Loucy (cell line): Measurements from ENCODE around the gene PFKL.

ENCODE experiments used
- H2AFZ ChIP-seq: fragments of 200-600 bp; sonication (generic); 2 replicates; pipeline ENCODE4 v1.6.0; 2016; ENCODE audit warnings: antibody characterized with exemption, mild to moderate bottlenecking, low read length, moderate library complexity
- H3F3A ChIP-seq: fragments of 200-600 bp; 2 replicates; pipeline ENCODE4 v1.6.0; 2016; ENCODE audit warnings: antibody characterized with exemption, low read depth, mild to moderate bottlenecking
- H3K27me3 ChIP-seq: fragments of 200-600 bp; sonication (generic); 2 replicates; pipeline ENCODE4 v1.6.1; 2014; ENCODE audit warnings: low read length, mild to moderate bottlenecking; ENCODE audit not compliant: insufficient read depth, poor library complexity, severe bottlenecking
- H3K36me3 ChIP-seq: fragments of 200-600 bp; sonication (generic); 2 replicates; pipeline ENCODE4 v1.6.1; 2016; ENCODE audit warnings: low read length; ENCODE audit not compliant: insufficient read depth
- H3K4me1 ChIP-seq: fragments of 200-600 bp; sonication (generic); 2 replicates; pipeline ENCODE4 v1.5.1; 2014; ENCODE audit warnings: low read length, mild to moderate bottlenecking; ENCODE audit not compliant: insufficient read depth, poor library complexity, severe bottlenecking
- H3K4me2 ChIP-seq: fragments of 200-600 bp; sonication (generic); 2 replicates; pipeline ENCODE4 v1.6.0; 2014; ENCODE audit warnings: antibody characterized with exemption, low read length, low read depth, mild to moderate bottlenecking; ENCODE audit not compliant: poor library complexity, severe bottlenecking
- H3K4me3 ChIP-seq: fragments of 200-600 bp; sonication (generic); 2 replicates; pipeline ENCODE4 v1.5.1; 2014; ENCODE audit warnings: low read length, mild to moderate bottlenecking, mixed read lengths; ENCODE audit not compliant: poor library complexity, severe bottlenecking
- H3K79me2 ChIP-seq: fragments of 200-600 bp; sonication (generic); 2 replicates; pipeline ENCODE4 v1.6.1; 2014; ENCODE audit warnings: low read length; ENCODE audit not compliant: insufficient read depth
- H3K9ac ChIP-seq: fragments of 200-600 bp; sonication (generic); 2 replicates; pipeline ENCODE4 v1.6.0; 2014; ENCODE audit warnings: mild to moderate bottlenecking, low read depth, low read length, moderate library complexity; ENCODE audit not compliant: poor library complexity, severe bottlenecking
- H3K9me2 ChIP-seq: fragments of 200-600 bp; sonication (generic); replicated peaks from 2 replicates; pipeline ENCODE4 v1.6.1; 2016; ENCODE audit warnings: low read depth, low read length, mixed read lengths
- H3K9me3 ChIP-seq: fragments of 200-600 bp; sonication (generic); 2 replicates; pipeline ENCODE4 v1.6.1; 2014; ENCODE audit warnings: mild to moderate bottlenecking, antibody characterized with exemption, low read length, low read depth; ENCODE audit not compliant: insufficient read depth
- H4K20me1 ChIP-seq: fragments of 200-600 bp; sonication (generic); 2 replicates; pipeline ENCODE4 v1.6.0; 2014; ENCODE audit warnings: antibody characterized with exemption, low read length, mild to moderate bottlenecking; ENCODE audit not compliant: insufficient read depth, poor library complexity, severe bottlenecking
- EZH2phosphoT487 ChIP-seq: fragments of 200-600 bp; IDR thresholded peaks from 2 replicates; pipeline ENCODE4 v1.6.1; 2018; ENCODE audit warnings: antibody characterized with exemption, mild to moderate bottlenecking, moderate library complexity, borderline replicate concordance
- TF ChIP-seq, protein P1 (sequence below): fragments of 200-600 bp; sonication (generic); conservative IDR thresholded peaks from 2 replicates; pipeline ENCODE4 v1.5.1; 2014; ENCODE audit warnings: mild to moderate bottlenecking, antibody characterized with exemption, low read length

Gene PFKL

GRCh38 chr21:44272284-44272858 is 27.5 kb upstream of the PFKL start:
- Histone ChIP-seq H3K4me2 (no peak overlapping the region), H3K9me3 (no peaks in the 10 kb centered on the region), H3K27me3 (no peaks in the 10 kb centered on the region), H3F3A (no peaks in the 10 kb centered on the region), H3K4me1 (no peaks in the 10 kb centered on the region), H3K9ac (no peak overlapping the region), H3K4me3 (no peak overlapping the region), H4K20me1 (no peaks in the 10 kb centered on the region), H3K79me2 (no peaks in the 10 kb centered on the region), H2AFZ (no peak overlapping the region), H3K9me2 (no peaks in the 10 kb centered on the region), H3K36me3 (no peaks in the 10 kb centered on the region)
- TF ChIP-seq, protein P1, sequence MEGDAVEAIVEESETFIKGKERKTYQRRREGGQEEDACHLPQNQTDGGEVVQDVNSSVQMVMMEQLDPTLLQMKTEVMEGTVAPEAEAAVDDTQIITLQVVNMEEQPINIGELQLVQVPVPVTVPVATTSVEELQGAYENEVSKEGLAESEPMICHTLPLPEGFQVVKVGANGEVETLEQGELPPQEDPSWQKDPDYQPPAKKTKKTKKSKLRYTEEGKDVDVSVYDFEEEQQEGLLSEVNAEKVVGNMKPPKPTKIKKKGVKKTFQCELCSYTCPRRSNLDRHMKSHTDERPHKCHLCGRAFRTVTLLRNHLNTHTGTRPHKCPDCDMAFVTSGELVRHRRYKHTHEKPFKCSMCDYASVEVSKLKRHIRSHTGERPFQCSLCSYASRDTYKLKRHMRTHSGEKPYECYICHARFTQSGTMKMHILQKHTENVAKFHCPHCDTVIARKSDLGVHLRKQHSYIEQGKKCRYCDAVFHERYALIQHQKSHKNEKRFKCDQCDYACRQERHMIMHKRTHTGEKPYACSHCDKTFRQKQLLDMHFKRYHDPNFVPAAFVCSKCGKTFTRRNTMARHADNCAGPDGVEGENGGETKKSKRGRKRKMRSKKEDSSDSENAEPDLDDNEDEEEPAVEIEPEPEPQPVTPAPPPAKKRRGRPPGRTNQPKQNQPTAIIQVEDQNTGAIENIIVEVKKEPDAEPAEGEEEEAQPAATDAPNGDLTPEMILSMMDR: no peak
- no peak for TF ChIP-seq EZH2phosphoT487

DNA sequence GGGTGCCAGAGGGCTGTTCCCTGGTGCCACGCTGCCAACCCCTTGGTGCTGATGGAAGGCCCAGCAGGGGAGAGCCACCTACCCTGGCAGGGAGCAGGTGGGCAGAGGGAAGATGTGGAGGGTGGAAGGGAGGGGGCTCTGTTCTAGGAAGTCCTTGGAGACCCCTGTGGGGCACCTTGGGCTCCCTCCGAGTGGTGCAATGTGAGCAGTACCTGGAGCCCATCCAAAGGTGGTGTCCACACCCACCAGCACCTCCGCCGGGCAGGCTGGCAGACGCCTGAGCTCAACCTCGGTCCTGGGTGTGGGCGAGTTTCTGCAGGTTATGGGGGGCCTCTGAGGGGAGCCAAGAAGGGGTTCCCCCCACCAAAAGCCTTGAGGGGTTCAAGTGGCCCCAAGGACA is 26.8 kb upstream of the PFKL start:
- no peaks in the 10 kb centered on the region for H4K20me1 ChIP-seq
- no peak for TF ChIP-seq EZH2phosphoT487
- TF ChIP-seq, protein P1: no peak
- no peaks in the 10 kb centered on the region for H3K9me2 ChIP-seq
- no peak overlapping the region for H2AFZ ChIP-seq
- H3K9me3 ChIP-seq: no peaks in the 10 kb centered on the region
- H3K4me3 ChIP-seq: no peak overlapping the region
- H3F3A ChIP-seq: no peaks in the 10 kb centered on the region
- no peaks in the 10 kb centered on the region for H3K79me2 ChIP-seq
- H3K4me1 ChIP-seq: no peaks in the 10 kb centered on the region
- H3K9ac ChIP-seq: no peak overlapping the region
- no peak overlapping the region for H3K4me2 ChIP-seq
- H3K36me3 ChIP-seq: no peaks in the 10 kb centered on the region
- no peaks in the 10 kb centered on the region for H3K27me3 ChIP-seq

GRCh38 chr21:44275041-44275440 is 24.8 kb upstream of the PFKL start:
- TF ChIP-seq, protein P1: no peak
- no peak for TF ChIP-seq EZH2phosphoT487
- Histone ChIP-seq H3K9me2 (no peaks in the 10 kb centered on the region), H3K9me3 (no peaks in the 10 kb centered on the region), H4K20me1 (no peaks in the 10 kb centered on the region), H3K36me3 (no peaks in the 10 kb centered on the region), H3K4me2 (no peak overlapping the region), H3K27me3 (no peaks in the 10 kb centered on the region), H3F3A (no peaks in the 10 kb centered on the region), H3K79me2 (no peaks in the 10 kb centered on the region), H3K9ac (no peak overlapping the region), H3K4me3 (no peak overlapping the region), H3K4me1 (no peaks in the 10 kb centered on the region), H2AFZ (no peak overlapping the region)
